GM19035 (cell line): Measurements from ENCODE around the gene CYB5B.
A peak's percentile ranks its signal among the peaks of the same experiment; 100 is the strongest.

Experiments
- ATAC-seq: cut with Tn5 transposase; IDR thresholded peaks from one replicate; pipeline ENCODE4 v1.9.1; 2021; ENCODE audit not compliant: unreplicated experiment

CYB5B gene

GRCh38 chr16:69424053-69424934 is at the start of gene CYB5B:
TSS of gene CYB5B (plus strand) at chr16:69424619. CDS start at chr16:69424684, 65 bp downstream.
- peak; percentile 92 for ATAC-seq

- ATAC-seq = no peak
Observed at GRCh38 chr16:69376393-69377059, 47.9 kb upstream of the CYB5B start.

- no peak for ATAC-seq
Observed at GRCh38 chr16:69378036-69378435, 46.4 kb upstream of the CYB5B start.

GRCh38 chr16:69378760-69379159 is 45.7 kb upstream of the CYB5B start:
- no peak for ATAC-seq

- no peak for ATAC-seq
Observed at GRCh38 chr16:69381231-69381630, 43.2 kb upstream of the CYB5B start.

GRCh38 chr16:69382421-69382820 is 42.0 kb upstream of the CYB5B start:
- no peak for ATAC-seq

GRCh38 chr16:69384974-69385373 is 39.4 kb upstream of the CYB5B start:
- ATAC-seq = no peak

- ATAC-seq = no peak
Observed at GRCh38 chr16:69386596-69386995, 37.8 kb upstream of the CYB5B start.

GRCh38 chr16:69393898-69394849 is 30.2 kb upstream of the CYB5B start:
- no peak for ATAC-seq

GRCh38 chr16:69395859-69396186 is 28.6 kb upstream of the CYB5B start:
- no peak for ATAC-seq

GRCh38 chr16:69396187-69397061 is 28.0 kb upstream of the CYB5B start:
- no peak for ATAC-seq

GRCh38 chr16:69397821-69398521 is 26.4 kb upstream of the CYB5B start:
- no peak for ATAC-seq

GRCh38 chr16:69399361-69399760 is 25.1 kb upstream of the CYB5B start:
- ATAC-seq = no peak

GRCh38 chr16:69402439-69402838 is 22.0 kb upstream of the CYB5B start:
- no peak for ATAC-seq

- no peak for ATAC-seq
Observed at GRCh38 chr16:69404275-69404805, 20.1 kb upstream of the CYB5B start.

GRCh38 chr16:69405326-69405725 is 19.1 kb upstream of the CYB5B start:
- ATAC-seq = no peak

GRCh38 chr16:69405757-69406156 is 18.7 kb upstream of the CYB5B start:
- no peak for ATAC-seq

GRCh38 chr16:69406780-69407331 is 17.6 kb upstream of the CYB5B start:
- no peak for ATAC-seq

- ATAC-seq = no peak
Observed at GRCh38 chr16:69407702-69408323, 16.6 kb upstream of the CYB5B start.
